ENCODE measurements around the gene PHEX.

- TF ChIP-seq CTCF (IDR thresholded peaks at IDR 0.05; ENCODE audit: borderline replicate concordance, extremely low read depth, low read length, poor library complexity, severe bottlenecking) (no peak), EZH2 (IDR thresholded peaks at IDR 0.05; ENCODE audit: borderline replicate concordance, low read depth, low read length, severe bottlenecking) (no peak)
Observed at GRCh38 chrX:22004866-22005265, 27.3 kb upstream of the PHEX start.
